CD4-positive, alpha-beta T cell (primary cell): Measurements from ENCODE around the gene PCSK4. TPM values are rescaled to one million over a fixed set of nuclear protein-coding genes. Genes with fewer than 3 reads are reported as not detected.

Experiments
- ATAC-seq: fragments of 200-7000 bp; cut with Tn5 transposase; one replicate; pipeline ENCODE4 v1.10.0; 2022; ENCODE audit warnings: mild to moderate bottlenecking; ENCODE audit not compliant: poor library complexity
- CTCF ChIA-PET: fragments of 350-600 bp; sonication (Branson Sonifier 250); formaldehyde crosslinking; loops from one replicate; lab custom pipeline; 2021; ENCODE audit warnings: antibody characterized with exemption, inconsistent platforms; lab: Charles Lee
- POLR2A ChIA-PET: fragments of 350-600 bp; sonication (Branson Sonifier 250); formaldehyde crosslinking; loops from one replicate; lab custom pipeline; 2021; ENCODE audit warnings: antibody characterized with exemption, inconsistent platforms; lab: Charles Lee
- DNase-seq, 14 experiments: peaks; one replicate each; pipeline ENCODE4 v3.0.0-alpha.2; 2013 to 2020; ENCODE audit warnings: mixed read lengths in 2 of 14
- H3K27ac ChIP-seq, 2 donors: one replicate each; pipeline versions ENCODE4 v1.5.1 to v1.7.0; 2013; ENCODE audit warnings: low read length in 2 of 2, low read depth in 1 of 2, mild to moderate bottlenecking in 1 of 2
- H3K27me3 ChIP-seq, 2 experiments: 1 replicate in 1 of 2; 2 replicates in 1 of 2; pipeline versions ENCODE4 v1.6.1 to v1.7.0; 2013; ENCODE audit warnings: low read length in 2 of 2, control low read depth in 1 of 2, mild to moderate bottlenecking in 1 of 2, moderate library complexity in 1 of 2; ENCODE audit not compliant: insufficient read depth in 2 of 2, control insufficient read depth in 1 of 2
- H3K36me3 ChIP-seq: one replicate; pipeline ENCODE4 v1.6.1; 2013; ENCODE audit warnings: low read length, control low read depth; ENCODE audit not compliant: insufficient read depth
- H3K4me1 ChIP-seq: one replicate; pipeline ENCODE4 v1.6.1; 2013; ENCODE audit warnings: low read length, control low read depth; ENCODE audit not compliant: insufficient read depth
- H3K4me3 ChIP-seq: one replicate; pipeline ENCODE4 v1.5.1; 2013; ENCODE audit warnings: mild to moderate bottlenecking, low read length, moderate library complexity
- H3K9me3 ChIP-seq, 2 experiments: 1 replicate in 1 of 2; 2 replicates in 1 of 2; pipeline versions ENCODE4 v1.6.1 to v1.7.0; 2013; ENCODE audit warnings: low read length in 2 of 2, mild to moderate bottlenecking in 2 of 2, control low read depth in 1 of 2, moderate library complexity in 1 of 2; ENCODE audit not compliant: control insufficient read depth in 1 of 2, insufficient read depth in 1 of 2
- H3K27ac Mint-ChIP-seq: one replicate; pipeline ENCODE4 v1.8.0; 2020; ENCODE audit warnings: mixed read lengths
- H3K27me3 Mint-ChIP-seq: one replicate; pipeline ENCODE4 v1.8.0; 2021; ENCODE audit warnings: mixed read lengths
- H3K36me3 Mint-ChIP-seq: one replicate; pipeline ENCODE4 v1.8.0; 2021; ENCODE audit warnings: low read depth, mixed read lengths
- H3K4me1 Mint-ChIP-seq: one replicate; pipeline ENCODE4 v1.8.0; 2021; ENCODE audit warnings: low read depth, mixed read lengths
- H3K4me3 Mint-ChIP-seq: one replicate; pipeline ENCODE4 v1.8.0; 2020; ENCODE audit warnings: mild to moderate bottlenecking, mixed read lengths
- H3K9me3 Mint-ChIP-seq: one replicate; pipeline ENCODE4 v1.8.0; 2020; ENCODE audit warnings: mixed read lengths
- CTCF ChIP-seq: fragments of 200-600 bp; IDR thresholded peaks from one replicate; pipeline ENCODE4 v1.8.0; 2022; ENCODE audit warnings: antibody characterized with exemption, mild to moderate bottlenecking
- intact Hi-C, 2 experiments: fragments of 100-400 bp; cut with DNase I in 1 of 2; cut with micrococcal nuclease in 1 of 2; formaldehyde crosslinking; loops; one replicate each; pipeline versions ENCODE4 v1.15.1 to v1.9.0; 2023 to 2025; cut with DNase I, micrococcal nuclease
- total RNA-seq, 174 experiments: library from RNA in 2 of 174; stranded (reverse) in 2 of 174; gene quantifications; one replicate each; pipeline ENCODE4 v1.2.3 and lab custom pipeline; 2021 to 2026

PCSK4 gene
- total RNA-seq, 2 experiments from 2014 or later, result 4.2 to 5.2 TPM

- no peaks in the 10 kb centered on the region for H3K9me3 Mint-ChIP-seq
- Histone ChIP-seq H3K9me3 (peaks cover 0 to 48% of the 10 kb centered on the region in 2 experiments), H3K4me1 (peaks cover 42% of the 10 kb centered on the region), H3K36me3 (no peaks in the 10 kb centered on the region), H3K27ac (no peak overlapping the region), H3K4me3 (no peak overlapping the region), H3K27me3 (peaks cover 71 to 94% of the 10 kb centered on the region in 2 experiments)
- ChIA-PET CTCF (interaction anchor here (0.6 kb wide), 1 partner anchor 939 kb away, joined by 4 read pairs; no protein-coding TSS in a partner anchor), POLR2A (no interaction called here)
- no peak overlapping the region for H3K27ac Mint-ChIP-seq
- intact Hi-C loops, result no loop called here
- ATAC-seq, result no peak
- no peak for TF ChIP-seq CTCF
- no peaks in the 10 kb centered on the region for H3K36me3 Mint-ChIP-seq
- peaks cover 69% of the 10 kb centered on the region for H3K27me3 Mint-ChIP-seq
- peaks cover 32% of the 10 kb centered on the region for H3K4me1 Mint-ChIP-seq
- H3K4me3 Mint-ChIP-seq, result no peak overlapping the region
- DNase-seq, result no peak
Measured at GRCh38 chr19:1452802-1453524, 37.2 kb downstream of the PCSK4 start.

GRCh38 chr19:1451916-1452801 lies 38.0 kb downstream of the PCSK4 start:
- ChIA-PET CTCF (interaction anchor here (0.6 kb wide), 1 partner anchor 940 kb away, joined by 4 read pairs; no protein-coding TSS in a partner anchor), POLR2A (no interaction called here)
- H3K4me3 Mint-ChIP-seq, result no peak overlapping the region

More at GRCh38 chr19:1451916-1452801, 38.0 kb downstream of the PCSK4 start:
- Histone ChIP-seq H3K9me3 (peaks cover 0 to 56% of the 10 kb centered on the region in 2 experiments), H3K27me3 (peaks cover 75 to 97% of the 10 kb centered on the region in 2 experiments), H3K4me3 (no peak overlapping the region), H3K4me1 (peaks cover 42% of the 10 kb centered on the region), H3K36me3 (no peaks in the 10 kb centered on the region), H3K27ac (no peak overlapping the region)
- no peak for DNase-seq
- Mint-ChIP-seq H3K36me3 (no peaks in the 10 kb centered on the region), H3K27me3 (peaks cover 74% of the 10 kb centered on the region), H3K9me3 (no peaks in the 10 kb centered on the region), H3K4me1 (peaks cover 31% of the 10 kb centered on the region), H3K27ac (no peak overlapping the region)
- intact Hi-C loops, result no loop called here
- no peak for TF ChIP-seq CTCF
- ATAC-seq, result no peak
